HL-60/S4 (cell line): ENCODE measurements around the gene NCSTN.
"Not testable (repeated sequence)": the region's sequence is repeated elsewhere in the genome, so short reads cannot be mapped to it uniquely, and the experiment has no call there.

Experiments
- in situ Hi-C: fragments of 300-500 bp; cut with MboI; formaldehyde crosslinking; loops from 2 replicates; pipeline ENCODE4 v1.14.3; 2022; ENCODE audit warnings: low sequenced_read_pairs

The NCSTN gene

DNA sequence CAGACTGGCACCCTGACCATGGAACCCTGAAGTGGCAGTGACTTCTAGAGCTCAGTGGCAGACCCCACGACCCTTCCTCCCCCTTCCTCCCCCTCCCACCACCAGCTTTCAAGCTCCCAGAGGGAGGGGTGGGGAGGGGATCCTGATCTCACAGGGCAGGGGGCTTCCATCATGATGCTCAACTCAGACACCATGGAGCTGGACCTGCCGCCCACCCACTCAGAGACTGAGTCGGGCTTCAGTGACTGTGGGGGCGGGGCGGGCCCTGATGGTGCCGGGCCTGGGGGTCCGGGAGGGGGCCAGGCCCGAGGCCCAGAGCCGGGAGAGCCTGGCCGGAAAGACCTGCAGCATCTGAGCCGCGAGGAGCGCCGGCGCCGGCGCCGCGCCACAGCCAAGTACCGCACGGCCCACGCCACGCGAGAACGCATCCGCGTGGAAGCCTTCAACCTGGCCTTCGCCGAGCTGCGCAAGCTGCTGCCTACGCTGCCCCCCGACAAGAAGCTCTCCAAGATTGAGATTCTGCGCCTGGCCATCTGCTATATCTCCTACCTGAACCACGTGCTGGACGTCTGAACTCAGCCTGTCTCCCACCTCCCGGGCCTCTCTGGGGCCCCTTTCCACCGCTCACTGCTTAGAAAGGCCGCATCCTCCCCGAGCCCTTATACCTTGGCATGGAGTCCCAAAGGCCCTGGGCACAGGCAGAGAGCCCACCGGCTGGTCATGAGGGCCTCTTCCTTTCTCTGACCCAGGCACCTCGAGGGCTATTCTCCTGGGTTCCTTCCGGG is 27.6 kb downstream of the NCSTN start:
- in situ Hi-C loops = loop anchor here (10.0 kb wide), 1 partner anchor 276 kb away; the partner anchor contains the start of gene IGSF8

DNA sequence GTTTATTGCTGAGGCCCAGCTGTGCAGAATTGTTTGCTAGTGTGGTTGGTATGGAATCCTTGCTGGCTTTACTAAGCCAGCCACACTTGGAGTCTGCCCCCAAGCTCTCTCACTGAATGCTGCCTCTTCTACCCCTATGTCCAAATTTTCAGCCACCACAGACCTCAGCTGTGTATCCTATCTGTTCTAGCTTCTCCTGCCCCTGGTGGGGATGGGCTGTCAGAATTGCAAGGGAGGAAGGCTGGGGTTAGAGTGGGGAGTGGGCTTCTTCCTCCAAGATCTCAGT is 28.1 kb downstream of the NCSTN start:
- in situ Hi-C loops = loop anchor here (10.0 kb wide), 1 partner anchor 276 kb away; the partner anchor contains the start of gene IGSF8

DNA sequence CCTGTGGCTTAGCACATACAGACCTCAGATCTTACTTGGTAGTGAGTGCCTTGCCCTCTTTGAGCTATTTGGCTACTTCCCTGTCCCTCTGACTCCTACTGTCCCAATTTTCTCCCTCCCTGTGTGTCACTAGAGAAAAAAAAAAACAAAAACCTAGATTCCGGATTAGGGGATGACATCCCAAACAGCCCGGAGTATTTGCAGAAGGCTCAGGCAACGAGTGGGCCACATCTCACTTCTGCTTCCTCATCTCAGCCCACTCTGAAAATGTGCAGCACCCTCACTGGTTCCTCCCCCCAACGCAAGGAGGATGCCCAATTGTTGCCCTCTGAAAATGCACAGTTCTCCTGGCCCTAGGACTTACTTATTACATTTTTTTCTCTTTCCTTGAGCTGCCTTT is 28.6 kb downstream of the NCSTN start:
- in situ Hi-C loops = loop anchor here (10.0 kb wide), 1 partner anchor 277 kb away; the partner anchor contains the start of gene IGSF8

DNA sequence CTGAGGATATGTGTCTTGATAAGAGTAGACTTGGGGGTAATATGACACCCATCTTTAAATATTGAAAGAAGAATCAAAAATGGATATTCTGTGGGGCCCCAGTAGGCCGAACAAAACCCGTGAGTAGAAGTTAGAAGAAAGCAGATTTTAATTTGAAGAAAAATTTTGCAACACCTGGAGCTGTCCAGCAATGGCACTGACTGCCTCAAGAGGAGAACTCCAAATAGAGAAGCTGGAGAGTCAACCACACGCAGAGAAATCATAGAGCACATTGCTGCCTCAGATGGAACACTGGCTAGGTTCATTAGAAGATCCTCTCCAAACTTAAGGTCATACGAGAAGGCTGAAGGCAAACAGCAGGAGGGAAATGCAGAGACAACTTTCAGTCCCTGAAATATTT is 30.5 kb downstream of the NCSTN start:
- in situ Hi-C loops = loop anchor here (10.0 kb wide), 1 partner anchor 279 kb away; the partner anchor contains the start of gene IGSF8

DNA sequence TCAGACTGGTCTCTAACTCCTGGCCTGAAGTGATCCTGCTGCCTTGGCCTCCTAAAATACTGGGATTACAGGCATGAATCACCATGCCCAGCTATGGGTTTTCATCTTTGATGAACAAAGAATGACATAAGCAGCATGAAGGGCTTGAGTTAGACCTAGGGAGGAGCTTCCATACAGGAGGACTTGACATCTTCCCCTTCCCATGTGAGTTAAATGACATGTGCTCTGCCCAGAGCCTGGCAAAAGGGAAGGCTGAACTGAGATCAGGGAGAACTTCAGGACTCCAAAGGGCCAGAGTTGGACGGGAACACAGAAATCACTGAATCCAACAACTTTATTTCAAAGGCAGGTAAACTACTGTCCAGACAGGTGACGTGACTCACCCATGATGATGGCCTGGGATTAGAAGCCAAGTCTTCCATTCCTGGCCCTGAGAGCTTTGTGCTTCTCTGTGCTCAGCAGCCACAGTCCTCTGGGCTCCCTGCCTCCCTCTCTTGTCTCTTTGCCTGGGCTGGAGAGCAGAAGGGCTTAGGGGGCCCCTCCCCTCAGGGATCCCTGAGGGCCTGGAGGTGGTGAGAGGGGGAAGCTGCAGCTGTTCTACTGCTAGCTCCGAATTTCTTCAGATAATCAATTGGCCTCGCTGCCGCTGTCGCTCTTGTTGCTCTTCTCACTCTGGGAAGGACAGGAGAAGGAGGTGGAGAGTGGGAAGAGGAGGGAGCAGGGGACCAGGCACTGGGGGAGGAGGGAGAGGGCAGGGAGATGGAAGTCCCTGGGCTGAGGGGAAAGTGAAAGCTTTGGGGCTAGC is 31.3 kb downstream of the NCSTN start:
- in situ Hi-C loops = loop anchor here (10.0 kb wide), 1 partner anchor 280 kb away; the partner anchor contains the start of gene IGSF8

DNA sequence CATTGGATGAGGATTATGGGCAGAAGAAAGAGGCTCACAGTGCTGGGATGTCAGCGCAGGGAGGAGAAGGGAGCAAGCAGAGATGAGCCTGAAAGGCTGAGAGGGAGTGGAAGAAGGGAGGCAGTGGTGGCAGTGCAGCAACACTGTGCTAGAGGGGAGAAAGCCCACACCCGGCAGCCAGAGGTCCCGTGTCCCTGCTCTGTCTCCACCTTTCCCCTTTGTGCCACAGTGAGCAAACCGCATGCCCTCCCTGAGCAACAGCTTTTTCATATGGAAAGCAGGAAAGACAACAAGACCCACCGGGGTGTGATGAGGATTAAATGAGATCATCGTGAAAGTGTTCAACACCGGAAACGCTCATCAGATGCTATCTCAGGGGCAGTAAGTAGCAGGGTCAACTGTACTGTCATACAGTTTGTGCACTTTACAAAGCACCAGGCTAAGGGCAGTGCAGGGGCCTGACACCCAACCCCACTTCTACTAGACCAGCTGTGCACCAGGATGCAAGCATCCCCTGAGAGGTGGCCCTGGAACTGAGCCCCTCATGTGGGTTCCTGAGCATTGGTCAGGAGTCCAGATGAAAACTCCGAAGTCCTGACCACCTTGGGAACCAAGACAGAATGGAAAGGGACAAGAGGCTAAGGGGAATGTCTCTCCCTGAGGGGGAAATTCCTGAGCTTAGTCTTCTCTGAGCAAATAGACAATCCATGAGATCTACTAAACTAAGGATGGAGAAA is 32.8 kb downstream of the NCSTN start:
- in situ Hi-C loops = loop anchor here (10.0 kb wide), 1 partner anchor 281 kb away; the partner anchor contains the start of gene IGSF8

DNA sequence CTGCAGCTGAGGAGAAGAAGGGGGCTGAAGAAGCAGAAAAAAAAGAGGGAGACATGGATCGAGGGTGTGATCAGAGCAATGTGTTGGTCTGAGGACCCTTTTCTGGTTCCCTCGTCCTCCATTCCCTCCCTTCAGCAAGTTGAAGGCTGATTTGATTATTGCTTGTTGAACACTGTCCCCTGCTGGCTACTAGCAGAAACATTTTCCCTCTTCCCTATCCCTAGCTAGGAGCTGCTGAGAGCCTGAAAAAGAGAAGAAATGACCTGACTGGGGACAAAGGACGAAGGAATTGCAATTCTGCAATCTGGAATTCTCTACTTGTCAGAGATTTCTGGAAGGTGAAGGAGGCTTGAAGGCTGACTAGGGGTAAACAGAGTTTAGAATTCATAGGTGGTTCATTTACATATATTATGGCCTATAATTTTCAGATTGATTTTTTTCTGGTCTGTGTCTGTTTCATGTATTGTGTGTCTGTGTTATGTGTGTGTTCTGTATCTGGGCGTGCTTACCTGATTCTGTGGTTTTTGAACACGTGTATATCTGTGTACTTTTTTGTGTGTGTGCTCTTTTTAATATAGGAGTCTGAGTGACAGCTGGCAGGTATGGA is 33.4 kb downstream of the NCSTN start:
- in situ Hi-C loops = loop anchor here (10.0 kb wide), 1 partner anchor 282 kb away; the partner anchor contains the start of gene IGSF8

DNA sequence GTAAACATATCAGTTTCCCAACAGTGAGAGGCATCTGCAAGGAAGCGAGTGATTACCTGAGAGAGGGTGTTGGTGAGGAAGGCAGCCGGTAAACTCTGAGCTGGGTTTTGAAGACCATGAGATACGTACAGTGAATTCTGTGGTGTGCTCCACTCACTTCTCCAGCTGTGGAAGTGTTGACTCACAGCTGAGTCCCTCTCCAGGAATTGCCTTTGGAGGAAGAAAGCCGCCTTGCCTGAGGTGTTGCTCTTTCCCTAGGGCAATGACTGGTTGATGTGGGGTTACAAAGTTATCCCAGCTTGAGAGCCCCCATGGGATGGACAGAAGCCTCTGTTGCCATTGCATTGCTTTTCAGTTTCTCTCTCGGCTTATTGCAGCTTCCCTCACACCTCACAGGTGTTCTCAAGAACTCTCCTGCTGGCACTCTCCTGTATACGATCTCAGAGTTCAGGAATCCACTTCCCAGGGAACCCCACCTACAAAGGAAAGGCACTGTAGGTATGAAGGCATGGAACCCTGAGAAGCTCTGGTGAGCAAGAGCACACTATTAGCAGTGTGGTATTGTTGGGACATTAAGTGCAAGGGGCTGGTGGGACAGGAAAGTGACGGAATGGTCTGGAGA is 34.5 kb downstream of the NCSTN start:
- in situ Hi-C loops = loop anchor here (10.0 kb wide), 1 partner anchor 283 kb away; the partner anchor contains the start of gene IGSF8

DNA sequence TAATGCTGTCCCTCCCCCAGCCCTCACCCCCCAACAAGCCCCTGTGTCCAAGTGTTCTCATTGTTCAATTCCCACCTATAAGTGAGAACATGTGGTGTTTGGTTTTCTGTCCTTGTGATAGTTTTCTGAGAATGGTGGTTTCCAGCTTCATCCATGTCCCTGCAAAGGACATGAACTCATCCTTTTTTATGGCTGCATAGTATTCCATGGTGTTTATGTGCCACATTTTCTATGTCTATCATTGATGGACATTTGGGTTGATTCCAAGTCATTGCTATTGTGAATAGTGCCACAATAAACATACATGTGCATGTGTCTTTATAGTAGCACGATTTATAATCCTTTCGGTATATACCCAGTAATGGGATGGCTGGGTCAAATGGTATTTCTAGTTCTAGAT is 41.6 kb downstream of the NCSTN start:
- in situ Hi-C loops = not testable (repeated sequence)

DNA sequence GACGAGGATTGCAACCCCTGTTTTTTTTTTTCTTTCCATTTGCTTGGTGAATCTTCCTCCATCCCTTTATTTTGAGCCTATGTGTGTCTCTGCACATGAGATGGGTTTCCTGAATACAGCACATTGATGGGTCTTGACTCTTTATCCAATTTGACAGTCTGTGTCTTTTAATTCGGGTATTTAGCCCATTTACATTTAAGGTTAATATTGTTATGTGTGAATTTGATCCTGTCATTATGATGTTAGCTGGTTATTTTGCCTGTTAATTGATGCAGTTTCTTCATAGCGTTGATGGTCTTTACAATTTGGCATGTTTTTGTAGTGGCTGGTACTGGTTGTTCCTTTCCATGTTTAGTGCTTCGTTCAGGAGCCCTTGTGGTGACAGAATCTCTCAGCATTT is 45.2 kb downstream of the NCSTN start:
- in situ Hi-C loops = not testable (repeated sequence)

DNA sequence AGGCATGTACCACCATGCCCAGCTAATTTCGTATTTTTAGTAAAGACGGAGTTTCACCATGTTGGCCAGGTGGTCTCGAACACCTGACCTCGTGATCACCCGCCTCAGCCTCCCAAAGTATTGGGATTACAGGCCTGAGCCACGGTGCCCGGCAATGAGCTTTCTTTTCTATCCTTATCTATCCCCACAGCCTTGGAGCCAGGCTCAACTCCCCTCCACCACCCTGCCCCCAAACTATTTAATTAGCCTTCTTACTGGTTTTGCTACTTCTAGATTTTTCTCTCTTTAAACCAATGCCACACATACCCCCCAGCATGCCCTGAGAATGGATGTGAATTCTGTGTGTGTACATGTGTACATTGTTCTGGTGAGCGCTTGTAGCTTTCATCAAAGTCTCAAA is 51.5 kb downstream of the NCSTN start:
- in situ Hi-C loops = no loop called here

DNA sequence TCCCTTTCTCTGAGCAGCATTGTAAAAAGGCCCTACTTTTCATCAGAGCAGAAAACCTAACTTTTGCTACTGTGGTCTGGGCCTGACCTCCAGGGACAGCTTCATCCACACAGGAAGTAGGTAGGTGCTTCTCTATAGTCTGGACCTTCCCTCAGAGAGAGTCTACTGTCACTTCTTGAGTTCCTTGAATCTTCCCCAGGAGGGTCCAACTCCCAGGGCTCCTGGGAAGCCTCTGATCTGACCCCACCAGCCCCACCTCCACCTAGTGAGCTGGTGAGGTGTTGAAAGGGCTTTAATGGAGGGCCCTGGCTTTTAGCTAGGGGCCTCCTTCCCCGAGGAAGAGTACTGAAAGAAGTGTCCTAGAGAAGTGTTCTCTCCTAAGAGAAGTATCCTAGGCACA is 54.5 kb downstream of the NCSTN start:
- in situ Hi-C loops = no loop called here

DNA sequence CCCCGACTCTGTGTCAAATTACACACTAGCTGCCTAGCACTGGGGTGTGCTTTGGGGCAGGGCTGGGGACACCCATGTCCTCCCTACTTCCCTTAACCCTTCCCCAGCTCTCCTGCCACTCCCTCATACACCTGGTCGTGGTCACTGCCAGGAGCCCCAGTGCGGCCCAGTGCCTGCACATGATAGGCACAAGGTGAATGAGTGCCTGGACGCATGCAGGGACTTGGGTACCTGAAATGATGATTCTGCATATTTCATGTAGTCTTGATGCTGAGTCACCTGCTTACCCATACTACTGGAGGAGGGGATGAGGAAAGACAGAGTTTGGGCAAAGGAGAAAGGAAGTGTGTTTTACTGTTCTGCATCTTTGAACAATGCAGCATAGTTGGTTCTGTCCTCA is 55.6 kb downstream of the NCSTN start:
- in situ Hi-C loops = no loop called here

DNA sequence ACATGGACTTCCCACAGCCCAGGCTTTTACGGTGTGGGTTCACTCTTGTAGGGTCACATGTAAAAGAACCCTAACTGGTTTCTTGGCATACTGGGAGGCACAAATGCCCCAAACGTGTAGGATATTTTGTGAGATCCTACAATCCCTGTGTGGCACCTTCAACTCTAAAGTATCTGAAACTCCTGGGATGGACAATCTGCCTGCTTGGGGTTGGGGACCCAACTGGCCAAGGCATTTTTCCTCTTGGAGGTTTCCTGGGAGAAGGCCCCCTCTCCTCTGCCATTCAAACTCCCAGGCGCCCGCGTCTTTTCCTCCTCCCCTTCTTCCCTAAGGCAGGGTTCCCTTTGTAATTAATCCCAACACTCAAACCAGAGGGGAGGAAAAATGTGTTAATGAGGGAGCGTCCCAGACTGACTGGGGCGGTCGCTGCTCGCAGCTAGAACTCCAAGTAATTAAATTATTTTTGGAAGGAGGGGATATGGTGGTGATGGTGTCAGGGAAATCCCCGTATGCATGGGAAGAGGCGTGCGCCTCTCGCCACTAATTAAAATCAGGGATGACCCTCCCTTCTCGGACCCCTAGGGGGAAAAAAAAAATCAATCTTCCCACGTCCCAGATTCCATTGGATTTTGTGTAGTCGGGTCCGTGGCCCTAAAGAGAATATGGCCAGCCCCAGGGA is 56.5 kb downstream of the NCSTN start:
- in situ Hi-C loops = no loop called here

DNA sequence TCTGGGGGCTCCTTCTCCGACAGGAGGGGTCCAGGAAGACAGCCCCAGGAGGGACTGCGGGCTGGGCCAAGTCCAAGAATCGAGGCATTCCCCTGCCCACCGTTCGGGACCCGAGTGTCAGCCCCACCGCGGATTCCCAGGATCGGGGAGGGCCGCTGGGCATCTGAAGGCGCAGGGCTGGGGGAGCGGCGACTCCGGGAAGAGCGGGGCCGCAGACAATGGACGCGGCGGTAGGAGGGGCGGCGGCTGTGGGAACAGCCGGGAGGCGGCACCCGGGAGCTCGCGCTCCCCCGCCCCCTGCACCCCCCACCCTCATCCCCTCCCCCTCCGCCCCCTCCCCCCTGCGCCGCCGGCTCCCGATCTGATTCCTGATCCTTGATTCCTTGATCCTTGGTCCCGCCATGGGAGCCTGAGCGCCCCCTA is 57.1 kb downstream of the NCSTN start, which contains the start of gene VANGL2:
Gene VANGL2 (plus strand): TSS at position 342 of the 423 bp plus-strand sequence. CDS start 15,274 bp downstream, outside the sequence.
- in situ Hi-C loops = no loop called here

DNA sequence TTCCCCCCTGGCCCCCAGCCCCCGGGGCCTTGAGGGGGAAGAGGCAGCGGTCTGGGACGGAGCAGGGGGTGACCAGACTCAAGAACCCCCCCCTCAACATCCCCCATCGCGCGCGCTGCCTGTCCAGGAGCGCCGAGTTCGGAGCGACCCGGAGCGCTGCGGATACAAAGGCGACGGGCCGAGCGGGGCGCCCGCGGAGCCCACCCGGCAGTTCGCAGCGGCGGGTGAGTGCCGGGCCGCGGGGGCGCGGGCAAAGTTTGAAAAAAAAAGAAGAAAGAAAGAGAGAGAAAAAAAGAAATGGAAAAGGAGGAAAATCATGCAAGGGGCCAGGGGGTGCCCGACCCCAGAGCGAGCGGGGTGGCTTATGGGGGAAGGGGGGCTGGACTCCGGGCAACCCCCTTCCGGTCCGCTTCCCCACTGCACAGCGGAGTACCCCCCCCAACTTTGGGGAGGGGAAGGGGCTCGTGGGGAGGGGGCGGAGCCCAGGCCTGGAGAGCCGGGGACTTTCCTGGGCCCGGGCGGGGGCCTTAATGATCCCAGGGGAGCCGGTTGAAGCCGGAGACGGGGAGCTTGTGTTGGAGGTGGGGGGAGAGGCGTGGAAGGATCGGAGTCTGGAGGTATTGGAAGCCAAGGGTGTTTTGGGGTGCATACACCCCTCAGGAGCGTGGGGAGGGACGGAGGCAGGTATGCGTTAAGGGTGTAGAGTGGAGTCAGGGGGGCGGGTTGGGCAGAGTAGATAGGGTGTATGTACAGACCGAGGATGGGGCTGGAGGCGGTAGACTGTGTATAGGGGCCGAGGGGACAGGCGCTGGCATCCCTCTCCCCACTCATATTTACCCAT is 57.7 kb downstream of the NCSTN start:
- in situ Hi-C loops = no loop called here

DNA sequence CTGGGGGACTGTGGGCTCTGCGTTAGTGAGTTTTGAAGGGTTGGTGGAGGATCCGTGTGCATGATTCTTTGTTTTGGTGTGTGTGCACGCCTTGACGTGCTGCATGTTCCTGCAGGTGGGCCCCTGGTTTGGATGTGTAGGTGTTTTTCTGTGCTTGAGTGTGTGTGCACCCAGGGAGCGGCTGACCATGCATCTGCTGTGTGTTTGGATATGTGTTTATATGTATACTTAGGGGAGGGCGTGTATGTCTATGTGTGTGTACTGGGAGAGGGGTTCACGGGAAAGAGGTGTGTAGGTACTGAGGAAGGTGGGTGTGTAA is 58.3 kb downstream of the NCSTN start:
- in situ Hi-C loops = no loop called here

DNA sequence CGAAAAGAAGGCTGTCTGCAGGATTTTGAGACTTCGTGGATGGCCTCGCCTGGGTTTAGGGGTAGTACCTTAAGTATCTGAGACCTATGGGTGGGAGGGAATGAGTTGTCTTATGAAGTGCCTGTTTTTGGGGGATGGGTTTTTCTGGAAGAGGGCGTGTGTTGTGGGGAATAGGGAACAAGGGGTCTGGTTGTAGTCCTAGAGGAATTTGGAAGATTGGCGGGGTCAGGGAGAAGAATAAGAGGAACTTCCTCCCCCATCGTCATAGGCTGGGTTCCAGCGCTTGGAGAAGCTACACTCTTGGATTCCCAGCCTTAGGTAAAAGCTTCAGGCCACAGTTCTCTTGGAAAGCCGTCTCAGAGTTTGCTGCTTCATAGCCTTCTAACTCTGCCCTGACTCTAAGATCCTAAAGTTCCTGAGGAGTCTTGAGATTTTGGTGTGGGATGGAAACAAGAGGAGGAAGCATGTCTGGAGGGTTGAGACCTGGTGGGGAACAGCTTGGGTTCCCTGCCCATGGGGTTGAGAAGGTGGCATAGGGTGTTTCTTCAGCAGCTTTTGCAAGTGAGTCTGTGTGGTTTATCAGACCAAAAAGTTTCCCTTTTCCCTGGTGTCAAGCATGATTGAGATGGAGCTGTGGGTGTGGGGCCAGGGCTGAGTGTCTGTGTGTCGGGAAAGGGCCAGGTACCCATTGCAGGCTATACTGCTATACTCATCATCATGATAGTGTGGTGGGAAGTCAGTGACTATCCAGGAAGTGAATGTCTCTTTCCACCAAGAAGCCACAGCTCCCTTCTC is 59.0 kb downstream of the NCSTN start:
- in situ Hi-C loops = no loop called here
